ENCODE data around the gene ZNF625. TPM values are rescaled to one million over a fixed set of nuclear protein-coding genes. Genes with fewer than 3 reads are reported as not detected.
A peak's percentile ranks its signal among the peaks of the same experiment; 100 is the strongest.

ZNF625 gene
- total RNA-seq, 1 experiment from 2014 or later, result 30.7 TPM

GRCh38 chr19:12140545-12141404, 15.8 kb downstream of the ZNF625 start:
- Histone ChIP-seq H3T11ph (ENCODE audit: low read length) (no peak overlapping the region), H2BK5ac (ENCODE audit: insufficient read length, low read length) (no peak overlapping the region), H4K20me1 (ENCODE audit: control insufficient read depth, insufficient read depth, insufficient read length) (no peaks in the 10 kb centered on the region), H3K79me2 (ENCODE audit: insufficient read depth, low read length) (no peaks in the 10 kb centered on the region; the same call in 1 of the 2 replicates), H4K91ac (ENCODE audit: insufficient read length, low read depth, low read length) (no peak overlapping the region), H3K4me1 (ENCODE audit: insufficient read depth, low read length) (no peaks in the 10 kb centered on the region), H4K5ac (ENCODE audit: insufficient read length, low read depth, low read length) (no peak overlapping the region), H3K4ac (ENCODE audit: low read depth, low read length) (no peak overlapping the region), H2BK15ac (ENCODE audit: low read depth, low read length) (no peak overlapping the region), H2AFZ (ENCODE audit: low read length) (no peak overlapping the region), H4K8ac (replicated peaks; ENCODE audit: insufficient read length, low read depth, low read length) (no peak overlapping the region), H3K14ac (ENCODE audit: insufficient read depth, low read length) (no peak overlapping the region), H2AK5ac (ENCODE audit: insufficient read length, low read length) (no peak overlapping the region), H2BK12ac (ENCODE audit: insufficient read length, low read depth, low read length) (no peak overlapping the region), H2BK120ac (ENCODE audit: low read depth, low read length, poor library complexity, severe bottlenecking) (no peak overlapping the region), H3K23me2 (ENCODE audit: insufficient read length, low read depth, low read length, poor library complexity, severe bottlenecking) (peaks cover 4% of the 10 kb centered on the region), H3K4me2 (ENCODE audit: insufficient read depth, insufficient read length, low read length) (peak overlapping the region; percentile 64), H3K9me3 (ENCODE audit: control insufficient read depth, low read depth, low read length) (peaks cover 12% of the 10 kb centered on the region), H3K23ac (ENCODE audit: insufficient read length, low read depth, low read length) (no peak overlapping the region), H2BK20ac (ENCODE audit: low read depth, low read length, poor library complexity, severe bottlenecking) (no peak overlapping the region), H3K18ac (ENCODE audit: insufficient read length, low read depth, low read length) (no peak overlapping the region), H3K79me1 (ENCODE audit: insufficient read depth, low read depth, low read length, poor library complexity, severe bottlenecking) (no peaks in the 10 kb centered on the region), H3K27ac (ENCODE audit: insufficient read length, low read depth, low read length) (no peak overlapping the region), H3K9ac (ENCODE audit: extremely low read depth, insufficient read length, low read length) (no peak overlapping the region), H3K27me3 (ENCODE audit: insufficient read depth, low read length) (no peaks in the 10 kb centered on the region), H3K56ac (ENCODE audit: insufficient read length, low read depth, low read length) (no peak overlapping the region)
- no CpG with 5 or more reads among the region's 17 CpGs for WGBS (ENCODE audit: extremely low coverage, insufficient read length, low lambda C conversion rate)
- H3K36me3 Mint-ChIP-seq (ENCODE audit: insufficient read depth in 1 of 3, low read depth in 3 of 3), result peaks cover 53 to 54% (median 54%) of the 10 kb centered on the region in 3 experiments
- peaks cover 27 to 31% of the 10 kb centered on the region in 2 experiments for H3K4me1 Mint-ChIP-seq
- peak; percentile 87 for DNase-seq
- H3K27ac Mint-ChIP-seq, result peak overlapping the region; percentile 67 to 73 (median 71)
- TF ChIP-seq CTCF (conservative IDR thresholded peaks at IDR 0.05), result peak; percentile 94
- peaks cover 30 to 33% of the 10 kb centered on the region in 2 experiments for H3K9me3 Mint-ChIP-seq
- H3K27me3 Mint-ChIP-seq (ENCODE audit: low read depth), result no peaks in the 10 kb centered on the region; the same call in 1 of the 2 replicates
- H3K4me3 Mint-ChIP-seq, result peak overlapping the region; percentile 94 to 96
